Hindlimb muscle (tissue), 1 donor: ENCODE data around the gene AMN. TPM values are rescaled to one million over a fixed set of nuclear protein-coding genes. Genes with fewer than 3 reads are reported as not detected.

Source experiments
- DNase-seq: peaks from one replicate; pipeline ENCODE4 v3.0.0-alpha.2; 2013
- polyA plus RNA-seq: library from polyadenylated mRNA; unstranded; fragments of 120-200 nt; gene quantifications from one replicate; pipeline ENCODE4 v1.2.1, GENCODE V29; 2013; ENCODE audit not compliant: insufficient read length

AMN gene
- polyA plus RNA-seq, 1 donor = 0.59 TPM

DNA sequence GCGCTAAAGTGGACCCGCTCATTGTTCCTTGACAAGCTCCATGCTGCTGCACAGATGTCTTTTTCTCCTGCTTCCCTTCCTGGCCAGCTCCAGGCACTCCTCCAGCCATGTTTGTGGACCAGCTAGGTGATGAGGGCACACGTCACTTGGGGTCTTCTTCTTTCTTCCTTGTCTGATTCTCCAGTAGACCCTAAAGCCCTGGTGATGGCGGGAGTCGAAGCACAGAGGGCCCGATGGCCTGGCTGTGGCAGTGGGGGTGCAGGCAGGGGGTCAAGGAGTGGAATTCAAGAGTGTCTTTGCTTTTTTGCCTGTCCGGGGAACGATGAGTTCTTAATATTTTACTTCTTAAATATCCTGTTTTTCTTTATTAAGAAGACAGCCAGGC lies 23.0 kb upstream of the AMN start:
- no peak for DNase-seq

DNA sequence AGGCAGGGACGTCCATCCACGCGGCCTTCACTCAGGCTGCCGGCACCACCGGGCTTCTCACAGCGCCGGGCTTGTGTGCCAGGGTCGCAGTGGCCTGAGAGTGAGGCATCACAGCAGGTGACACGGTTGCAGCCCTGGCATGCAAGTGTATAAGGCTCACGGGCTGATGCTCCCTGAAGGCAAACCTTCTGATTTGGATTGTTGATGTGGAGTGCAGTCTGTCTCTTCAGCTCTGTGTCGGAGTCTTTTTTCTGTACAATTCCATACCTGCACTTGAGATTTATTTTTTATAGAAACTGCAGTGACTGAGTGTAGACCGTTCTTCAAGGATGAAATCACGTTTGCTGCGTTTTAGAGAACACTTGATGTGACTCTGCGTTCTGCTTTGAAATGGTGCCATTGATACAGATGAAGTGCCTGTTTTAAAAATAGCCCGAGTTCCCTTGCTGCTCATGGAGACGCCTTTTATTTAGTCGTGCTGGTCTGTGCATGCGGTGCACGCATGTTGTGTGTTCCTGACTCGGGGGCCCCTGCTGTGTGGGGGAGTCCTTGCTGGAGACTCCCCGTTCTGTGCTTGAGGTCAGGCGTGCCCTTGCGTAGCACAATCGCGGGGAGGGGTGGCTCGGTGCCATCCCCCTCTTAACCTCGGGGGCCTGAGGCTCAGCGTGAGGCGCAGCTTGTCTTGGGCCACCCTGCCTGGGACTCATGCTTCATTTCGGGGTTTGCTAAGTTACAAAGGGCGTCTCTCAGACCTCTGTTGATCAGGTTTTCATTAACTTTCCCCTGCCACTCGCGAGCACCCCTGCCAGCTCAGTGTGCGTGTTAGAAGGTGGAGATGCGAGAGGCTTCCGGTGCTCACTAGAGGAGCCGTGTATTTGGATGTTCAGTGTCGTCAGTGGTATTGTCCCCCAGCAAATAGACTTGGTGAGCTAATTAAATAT lies 21.6 kb upstream of the AMN start:
- no peak for DNase-seq

DNA sequence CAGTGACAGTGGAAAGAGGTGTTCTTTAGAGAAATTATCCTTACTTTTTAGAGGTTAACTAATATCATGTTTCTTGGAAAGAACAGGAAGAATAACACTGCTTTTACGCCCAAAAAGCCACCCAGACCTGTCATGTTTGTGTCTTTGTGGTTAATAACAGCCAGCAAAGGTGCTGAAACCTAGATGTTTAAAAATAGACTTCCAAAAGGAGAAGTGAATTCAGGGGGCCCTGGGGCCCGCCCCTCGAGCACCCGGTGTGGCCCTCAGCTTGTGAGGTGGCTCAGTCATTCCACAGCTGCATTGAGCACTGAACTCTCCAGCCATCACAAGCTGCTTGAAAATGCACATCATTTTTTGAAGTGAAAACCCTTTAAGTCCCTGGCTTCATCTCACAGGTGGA lies 20.8 kb upstream of the AMN start:
- no peak for DNase-seq

DNA sequence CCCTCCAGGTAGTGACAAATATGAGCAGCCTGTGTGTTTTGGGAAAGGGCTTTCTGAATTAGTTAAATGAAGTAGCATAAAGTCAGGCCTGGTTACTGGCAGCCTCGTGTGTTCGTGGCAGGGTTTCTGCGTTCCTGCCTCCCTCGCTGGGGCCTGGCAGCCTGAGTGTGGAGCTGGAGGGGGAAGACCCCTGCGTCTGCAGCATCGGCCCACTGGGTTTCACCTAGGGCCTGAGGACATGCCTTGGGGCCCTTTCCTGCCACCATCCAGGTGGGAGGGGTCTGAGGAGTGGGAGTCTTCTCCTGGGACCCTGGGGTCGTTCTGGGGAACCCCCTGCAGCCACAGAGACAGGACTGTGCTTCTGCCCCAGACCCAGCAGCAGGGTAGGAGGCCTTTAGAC lies 20.4 kb upstream of the AMN start:
- DNase-seq = no peak

DNA sequence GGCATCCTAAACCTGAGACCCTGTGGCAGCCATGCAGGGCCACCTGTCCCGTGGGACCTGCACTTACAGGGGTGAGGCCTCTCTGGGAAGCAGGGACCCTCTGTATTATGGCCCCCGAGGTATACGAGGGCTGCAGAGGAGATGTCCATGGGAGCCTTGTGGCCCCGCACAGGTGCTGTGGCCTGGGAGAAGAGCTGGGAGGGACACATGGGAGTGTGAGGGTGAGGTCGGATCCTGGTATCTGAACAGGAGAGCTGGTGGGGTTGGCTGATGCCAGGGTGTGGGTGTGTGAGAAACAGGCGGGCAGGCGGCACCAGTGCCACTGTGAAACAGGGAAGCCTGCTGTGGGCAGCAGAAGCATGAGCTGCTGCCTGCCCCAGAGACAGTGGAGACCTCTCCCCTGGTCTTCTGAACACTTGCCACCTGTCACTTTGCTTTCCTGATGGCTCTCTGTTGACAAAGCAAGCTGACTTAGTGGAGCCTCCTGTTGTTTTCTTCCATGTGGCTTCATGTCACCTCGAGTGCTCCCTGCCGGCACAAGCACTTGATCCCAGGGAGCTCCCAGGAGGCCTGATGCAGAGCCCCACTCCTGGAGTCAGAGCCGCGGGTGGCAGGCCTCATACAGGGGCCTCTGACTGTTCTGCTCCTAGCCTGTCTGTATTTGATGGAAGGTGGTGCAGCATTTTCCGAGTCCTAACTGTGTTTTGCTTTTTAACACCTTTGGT lies 19.8 kb upstream of the AMN start:
- DNase-seq = no peak

DNA sequence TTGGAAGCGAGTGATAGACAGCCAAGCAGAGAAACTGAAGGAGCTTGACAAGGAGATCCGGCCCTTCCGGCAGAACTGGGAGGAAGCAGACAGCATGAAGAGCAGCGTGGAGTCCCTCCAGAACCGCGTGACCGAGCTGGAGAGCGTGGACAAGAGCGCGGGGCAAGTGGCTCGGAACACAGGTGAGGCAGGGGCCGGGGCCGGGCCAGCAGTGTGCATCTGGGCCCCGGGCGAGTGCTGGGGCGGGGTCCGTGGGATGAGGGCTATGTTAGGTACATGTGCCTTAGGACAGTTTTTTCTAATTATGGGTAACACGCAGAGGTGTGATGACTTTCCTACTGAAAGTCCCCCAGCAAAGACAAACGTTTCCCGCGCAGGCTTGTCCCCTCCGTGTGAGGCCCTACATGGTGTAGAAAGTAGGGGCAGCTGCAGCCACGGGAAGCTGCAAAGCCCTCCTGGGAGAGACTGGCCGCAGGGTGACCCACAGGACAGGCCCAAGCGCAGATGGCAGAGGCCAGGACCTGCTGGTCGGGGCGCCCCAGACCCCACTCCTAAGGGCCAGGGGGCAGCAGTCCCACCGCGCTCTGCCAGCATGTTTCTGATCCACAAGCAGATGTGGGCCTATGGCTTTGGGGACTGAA lies 19.1 kb upstream of the AMN start:
- DNase-seq = no peak

DNA sequence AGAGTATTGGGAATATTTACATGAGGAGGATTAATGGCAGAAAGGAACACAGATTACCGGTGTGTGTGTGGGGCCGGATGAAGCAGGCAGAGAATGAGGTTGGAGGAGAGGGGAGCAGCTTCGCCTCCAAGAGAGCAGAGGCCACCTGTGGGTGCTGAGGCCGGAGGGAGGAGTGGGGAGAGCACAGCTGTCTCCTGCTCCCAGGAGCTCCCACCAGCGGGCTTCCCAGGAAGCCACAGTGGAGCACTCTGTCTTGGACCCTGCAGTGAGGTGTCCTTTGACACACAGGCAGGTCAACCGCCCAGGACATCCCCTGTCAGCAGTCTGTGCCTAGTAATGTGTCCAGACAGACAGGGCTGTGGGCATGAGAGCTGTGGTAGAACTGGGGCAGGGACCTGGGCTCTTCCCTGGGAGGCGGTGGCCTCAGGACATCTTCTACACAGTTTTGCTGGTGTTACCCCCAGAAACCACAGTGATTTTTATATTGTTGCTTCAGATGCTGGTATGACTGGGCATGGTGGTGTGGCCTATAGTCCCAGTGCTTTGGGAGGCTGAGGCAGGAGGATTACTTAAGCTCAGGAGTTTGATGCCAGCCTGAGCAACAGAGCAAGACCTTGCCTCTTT lies 18.5 kb upstream of the AMN start:
- no peak for DNase-seq

DNA sequence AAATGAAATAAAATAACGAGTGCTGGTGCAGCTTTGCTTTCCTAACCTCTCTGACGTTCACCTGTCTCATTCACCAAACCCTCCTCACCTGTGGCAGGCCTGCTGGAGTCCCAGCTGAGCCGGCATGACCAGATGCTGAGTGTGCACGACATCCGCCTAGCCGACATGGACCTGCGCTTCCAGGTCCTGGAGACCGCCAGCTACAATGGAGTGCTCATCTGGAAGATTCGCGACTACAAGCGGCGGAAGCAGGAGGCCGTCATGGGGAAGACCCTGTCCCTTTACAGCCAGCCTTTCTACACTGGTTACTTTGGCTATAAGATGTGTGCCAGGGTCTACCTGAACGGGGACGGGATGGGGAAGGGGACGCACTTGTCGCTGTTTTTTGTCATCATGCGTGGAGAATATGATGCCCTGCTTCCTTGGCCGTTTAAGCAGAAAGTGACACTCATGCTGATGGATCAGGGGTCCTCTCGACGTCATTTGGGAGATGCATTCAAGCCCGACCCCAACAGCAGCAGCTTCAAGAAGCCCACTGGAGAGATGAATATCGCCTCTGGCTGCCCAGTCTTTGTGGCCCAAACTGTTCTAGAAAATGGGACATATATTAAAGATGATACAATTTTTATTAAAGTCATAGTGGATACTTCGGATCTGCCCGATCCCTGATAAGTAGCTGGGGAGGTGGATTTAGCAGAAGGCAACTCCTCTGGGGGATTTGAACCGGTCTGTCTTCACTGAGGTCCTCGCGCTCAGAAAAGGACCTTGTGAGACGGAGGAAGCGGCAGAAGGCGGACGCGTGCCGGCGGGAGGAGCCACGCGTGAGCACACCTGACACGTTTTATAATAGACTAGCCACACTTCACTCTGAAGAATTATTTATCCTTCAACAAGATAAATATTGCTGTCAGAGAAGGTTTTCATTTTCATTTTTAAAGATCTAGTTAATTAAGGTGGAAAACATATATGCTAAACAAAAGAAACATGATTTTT lies 17.1 kb upstream of the AMN start:
- no peak for DNase-seq

DNA sequence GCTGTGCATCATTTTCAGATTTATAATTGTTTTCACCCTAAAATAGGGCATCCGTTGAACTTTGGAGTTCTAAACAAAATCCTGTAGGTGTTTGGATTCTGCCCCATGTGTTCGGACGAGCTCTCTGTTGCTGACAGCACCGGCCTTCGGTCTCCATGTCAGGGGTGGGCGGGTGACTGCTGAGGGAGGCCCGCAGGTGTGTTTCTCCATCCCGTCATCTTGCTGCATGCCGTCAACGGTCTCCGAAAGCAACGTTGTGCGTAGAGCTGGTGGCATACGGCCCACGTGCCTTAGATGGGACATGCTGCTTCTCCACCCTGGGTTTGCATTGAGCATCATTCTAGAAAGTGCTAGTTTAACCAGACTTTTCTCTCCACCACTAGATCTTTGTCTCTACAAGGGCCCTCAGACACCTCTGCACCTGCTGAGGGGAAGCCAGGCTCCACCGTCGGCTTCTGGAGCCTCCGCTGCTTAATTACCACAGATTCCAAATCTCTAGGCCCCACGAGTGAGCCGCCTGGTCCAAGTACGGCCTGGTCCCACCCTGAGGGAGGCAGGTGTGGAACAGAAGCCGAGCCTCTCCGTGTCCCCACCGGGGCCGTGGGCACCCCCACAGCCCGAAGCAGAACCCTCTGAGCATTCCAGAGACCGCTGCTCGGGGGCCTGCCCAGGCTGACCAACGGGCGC lies 15.7 kb upstream of the AMN start:
- DNase-seq = no peak

DNA sequence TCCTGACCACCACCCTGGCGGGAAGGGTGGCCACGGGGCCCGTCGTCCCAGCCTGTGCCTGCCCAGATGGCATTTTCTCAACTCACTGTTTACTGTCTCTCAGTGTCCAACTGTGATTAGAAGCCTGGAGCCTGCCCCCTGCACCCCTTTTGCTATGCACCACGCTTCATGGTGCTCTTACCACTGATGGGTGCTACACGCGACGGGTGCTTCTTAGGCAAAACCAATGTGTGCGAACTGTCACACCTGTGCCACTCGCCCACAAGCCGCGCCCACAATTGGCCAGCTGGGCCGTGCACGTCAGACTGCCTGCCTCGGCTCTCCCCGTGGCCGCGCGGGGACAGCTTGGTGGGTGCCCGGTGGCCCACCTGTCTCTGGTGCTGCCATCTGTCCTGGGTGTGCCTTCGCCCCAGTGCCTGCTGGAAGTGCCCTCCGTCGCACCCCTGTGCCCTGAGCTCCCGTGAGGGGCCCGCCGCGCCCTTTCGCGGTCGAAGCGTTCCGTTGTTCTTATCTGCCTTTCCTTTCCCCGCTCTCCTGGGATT lies 15.1 kb upstream of the AMN start:
- DNase-seq = no peak

DNA sequence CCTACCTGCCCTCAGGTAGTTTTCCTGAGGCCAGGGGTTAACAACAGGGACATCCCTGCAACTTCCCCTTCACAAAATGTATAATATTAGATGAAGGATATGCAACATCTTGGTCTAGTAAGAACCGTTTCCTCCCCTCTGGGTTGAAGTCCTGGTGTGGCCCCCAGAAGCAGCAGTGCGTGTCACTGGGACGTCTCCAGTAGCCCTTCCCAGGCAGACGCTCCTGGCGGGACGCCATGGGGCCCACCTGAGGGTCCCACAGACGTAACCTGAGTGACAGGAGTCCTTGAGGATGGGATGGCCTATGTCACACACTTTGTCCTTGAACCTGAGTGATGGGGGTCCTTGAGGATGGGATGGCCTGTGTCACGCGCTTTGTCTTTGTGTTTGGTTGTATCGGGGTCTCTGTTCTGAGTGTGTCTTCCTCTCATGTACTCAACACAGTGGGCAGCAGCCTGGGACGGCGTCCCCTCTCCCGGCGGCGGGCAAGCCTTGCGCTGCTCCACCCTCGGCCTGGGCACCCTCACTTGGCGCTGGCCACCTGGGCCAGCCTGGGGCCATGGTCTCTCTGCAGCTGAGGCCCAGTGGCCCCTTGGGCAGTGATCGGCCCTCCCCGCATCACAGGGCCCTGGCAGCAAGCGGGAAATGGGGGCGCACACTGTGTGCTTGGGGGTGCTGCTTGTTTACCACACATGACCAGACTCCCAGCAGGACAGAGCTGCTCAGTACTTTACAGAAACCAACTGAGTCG lies 14.3 kb upstream of the AMN start:
- no peak for DNase-seq

DNA sequence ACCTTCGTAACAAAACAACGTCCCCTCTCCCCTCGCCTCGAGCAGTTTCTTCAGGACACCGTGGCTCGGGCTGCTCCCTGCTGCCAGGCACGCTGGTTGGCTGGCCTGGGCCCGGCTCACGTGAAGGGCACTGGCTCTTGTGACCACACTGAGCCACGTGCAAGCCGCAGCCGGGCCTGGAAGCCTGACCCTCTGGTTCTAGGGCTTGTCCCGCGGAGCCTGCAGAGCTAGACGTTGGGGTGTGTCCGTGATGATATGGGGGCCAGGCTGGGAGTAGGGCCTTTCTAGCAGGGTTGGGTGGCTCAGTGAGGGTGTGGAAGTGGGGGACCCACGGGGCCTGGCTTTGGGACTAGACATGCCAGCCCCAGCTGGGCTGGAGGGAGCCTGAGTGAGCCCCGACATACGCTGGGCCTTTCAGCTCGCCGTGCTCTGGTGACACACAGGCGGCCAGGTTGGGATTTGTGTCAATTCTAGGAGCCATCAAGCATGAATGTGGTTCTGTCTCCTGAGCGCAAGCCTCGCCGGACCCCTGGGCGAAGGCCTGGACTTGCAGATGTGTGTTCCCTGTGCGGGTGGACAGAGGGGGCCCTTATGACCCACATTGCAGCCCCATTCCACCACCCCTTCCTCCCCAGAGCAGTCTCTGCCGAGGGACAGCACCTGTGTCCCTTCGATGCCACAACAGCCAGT lies 13.6 kb upstream of the AMN start:
- no peak for DNase-seq

DNA sequence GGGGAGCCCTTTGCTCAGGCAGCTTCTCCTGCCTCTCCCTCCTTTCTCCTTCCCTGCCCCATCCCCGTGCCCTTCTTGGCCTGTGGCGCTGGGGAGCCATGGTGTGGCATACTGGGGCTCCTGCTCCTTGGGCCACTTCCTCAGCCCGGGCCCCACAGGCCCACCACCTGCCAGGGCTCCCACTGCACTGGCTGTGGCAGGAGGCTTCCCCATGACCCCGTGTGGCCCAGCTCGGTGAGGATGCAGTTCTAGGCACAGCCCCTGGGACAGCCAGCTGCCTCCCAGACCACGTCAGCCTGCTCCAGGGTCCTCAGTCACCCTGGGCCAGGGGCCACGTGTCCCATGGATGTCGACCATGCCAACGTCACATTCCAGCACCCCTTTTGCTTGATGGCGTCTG lies 13.0 kb upstream of the AMN start:
- no peak for DNase-seq

DNA sequence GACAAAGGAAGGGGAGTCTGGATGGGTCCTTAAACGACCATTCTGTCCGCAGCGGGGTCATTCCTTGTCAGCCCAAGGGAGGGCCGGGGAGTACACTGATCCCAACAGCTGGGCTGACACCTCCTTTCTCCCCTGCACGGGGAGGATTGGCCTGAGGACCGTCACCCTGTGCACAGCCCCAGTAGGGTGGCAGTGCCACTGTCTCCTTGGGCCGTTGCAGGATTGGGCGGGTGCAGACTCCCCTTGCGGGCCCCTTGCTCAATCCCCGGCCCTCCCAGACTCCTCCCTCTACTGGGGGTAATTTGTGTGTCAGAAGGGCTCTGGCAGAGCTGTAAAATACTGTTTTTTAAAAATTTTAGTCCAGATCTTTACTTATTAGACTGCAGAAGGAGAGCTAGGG lies 12.6 kb upstream of the AMN start:
- no peak for DNase-seq

DNA sequence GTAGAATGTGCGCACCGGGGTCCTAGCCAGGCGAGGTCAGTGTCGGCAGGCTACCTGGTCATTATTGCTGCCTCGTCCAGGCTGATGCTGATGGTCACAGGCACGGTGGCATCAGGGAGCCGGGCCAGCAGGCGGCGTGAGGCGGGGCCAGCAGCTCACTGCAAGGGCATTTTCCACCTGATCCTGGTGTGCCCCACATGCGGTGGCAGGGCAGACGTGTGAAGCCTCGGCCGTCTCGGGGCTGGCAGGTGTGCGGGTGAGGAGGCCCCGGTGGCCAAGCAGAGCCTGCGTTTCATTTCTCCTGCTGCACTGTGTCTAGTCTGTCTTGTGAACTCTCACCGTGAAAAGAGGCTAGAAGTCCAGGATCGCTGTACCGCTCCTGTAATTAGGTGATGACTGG lies 12.0 kb upstream of the AMN start:
- DNase-seq = no peak

DNA sequence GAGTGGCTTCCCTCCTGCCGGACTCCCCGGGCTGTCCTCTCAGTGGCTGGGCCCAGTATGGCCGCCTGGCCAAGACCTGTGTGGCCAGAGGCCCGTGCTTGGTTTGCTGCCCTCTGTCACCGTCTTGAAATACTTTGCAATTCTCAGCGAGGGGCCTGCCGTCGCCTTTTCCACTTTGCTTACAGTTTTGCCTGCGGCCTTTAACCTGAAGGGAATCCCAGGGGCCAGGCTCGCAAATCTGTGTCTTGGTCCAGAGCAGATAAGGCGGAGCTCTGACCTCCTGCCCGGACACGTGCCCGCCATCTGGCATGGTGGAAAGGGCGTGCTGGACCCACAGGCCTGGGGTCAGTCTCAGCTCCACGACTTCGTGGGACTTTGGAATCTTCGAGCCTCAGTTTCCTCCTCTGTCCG lies 10.9 kb upstream of the AMN start:
- no peak for DNase-seq

DNA sequence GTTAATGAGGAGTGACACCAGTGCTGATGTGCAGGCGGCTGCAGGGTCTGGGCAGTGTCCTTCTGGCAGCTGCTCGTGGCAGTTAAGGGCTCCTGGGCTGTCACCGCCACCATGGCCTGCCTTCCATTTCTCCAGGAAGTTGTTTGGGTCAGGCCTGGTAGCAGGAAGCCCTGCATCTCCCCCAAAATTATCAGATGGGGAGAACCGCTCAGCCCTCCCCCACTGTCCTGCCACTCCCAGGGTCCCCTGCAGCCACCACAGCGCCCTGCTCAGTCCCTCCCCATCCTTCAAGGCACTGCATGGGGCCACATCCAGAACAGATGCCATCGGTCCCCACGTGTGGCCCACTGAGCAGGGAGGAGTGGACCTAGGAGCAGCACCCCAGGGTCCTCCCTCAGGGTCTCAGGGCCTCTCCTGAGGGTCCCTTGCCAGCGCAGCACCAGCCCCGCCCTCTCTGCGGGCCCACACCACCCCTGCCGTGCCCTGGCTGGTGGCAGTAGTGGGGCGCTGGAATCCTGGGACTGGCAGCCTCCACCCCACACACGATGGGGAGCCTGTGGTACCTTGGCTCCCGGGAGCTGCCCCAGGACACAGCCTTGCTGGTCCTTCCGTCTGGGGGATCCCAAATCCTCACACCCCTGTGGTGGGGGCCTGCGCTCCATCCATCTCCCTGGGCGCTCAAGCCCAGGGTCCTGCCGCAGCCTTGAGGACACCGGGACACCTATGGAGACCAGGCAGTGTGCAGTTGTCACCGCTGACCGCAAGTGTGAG lies 10.3 kb upstream of the AMN start:
- no peak for DNase-seq

DNA sequence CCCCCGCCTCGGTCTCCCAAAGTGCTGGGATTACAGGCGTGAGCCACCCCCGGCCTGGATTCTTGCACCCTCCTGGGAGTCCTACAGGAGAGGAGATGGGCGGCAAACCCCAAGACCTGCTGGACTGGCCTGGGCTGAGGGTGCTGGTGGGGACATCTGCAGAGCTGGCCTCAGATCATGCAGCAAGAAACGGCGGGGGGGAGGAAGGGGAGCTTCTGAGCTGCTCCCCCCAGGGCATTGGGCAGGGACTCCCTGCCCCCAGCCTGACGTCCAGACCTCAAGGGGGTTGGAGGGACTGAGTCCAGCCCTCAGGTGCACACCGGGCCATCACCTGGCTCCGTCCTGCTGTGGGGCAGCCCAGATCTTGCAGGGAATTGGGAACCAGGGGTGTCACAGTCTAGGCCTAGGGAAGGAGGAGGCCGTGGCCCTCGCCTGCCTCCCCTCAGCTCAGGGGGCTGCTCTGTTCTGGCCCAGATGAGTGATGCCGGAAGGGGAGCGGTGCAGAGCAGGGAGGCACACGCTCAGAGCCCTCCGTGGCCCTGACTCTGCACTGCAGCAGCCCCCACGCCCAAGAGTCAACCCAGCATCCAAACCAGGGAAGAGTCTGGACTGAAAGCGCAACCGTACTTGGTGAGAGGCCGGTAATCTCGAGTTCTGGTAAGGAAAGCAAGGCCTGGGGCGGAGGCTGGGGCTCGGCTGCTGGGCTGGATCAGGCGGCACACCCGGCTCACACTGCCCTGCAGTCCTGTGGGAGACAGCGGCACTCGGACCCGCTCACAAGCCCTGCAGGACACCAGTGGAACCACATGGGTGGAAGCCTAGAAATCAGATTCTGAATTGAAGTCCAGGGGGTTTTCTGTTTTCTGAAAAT lies 8.9 kb upstream of the AMN start:
- no peak for DNase-seq
